Nephron (organoid): ENCODE results near the gene AAMP.
"Not testable (repeated sequence)": the region's sequence is repeated elsewhere in the genome, so short reads cannot be mapped to it uniquely, and the experiment has no call there.

ENCODE experiments used
- H3K27ac Mint-ChIP-seq, 3 experiments: 2 replicates each; pipeline ENCODE4 v1.8.0; 2020; ENCODE audit warnings: mixed read lengths in 3 of 3, mild to moderate bottlenecking in 2 of 3, moderate library complexity in 1 of 3
- H3K27me3 Mint-ChIP-seq: 2 replicates; pipeline ENCODE4 v1.8.0; 2021; ENCODE audit warnings: low read depth, mild to moderate bottlenecking, moderate library complexity, mixed read lengths
- H3K36me3 Mint-ChIP-seq: 2 replicates; pipeline ENCODE4 v1.8.0; 2020; ENCODE audit warnings: low read depth, mixed read lengths
- H3K4me1 Mint-ChIP-seq: 2 replicates; pipeline ENCODE4 v1.8.0; 2020; ENCODE audit warnings: mixed read lengths
- H3K4me3 Mint-ChIP-seq, 3 experiments: 2 replicates each; pipeline ENCODE4 v1.8.0; 2020; ENCODE audit warnings: mild to moderate bottlenecking in 3 of 3, mixed read lengths in 3 of 3, moderate library complexity in 2 of 3
- H3K9me3 Mint-ChIP-seq: 2 replicates; pipeline ENCODE4 v1.8.0; 2020; ENCODE audit warnings: mixed read lengths
- TF ChIP-seq, protein P1 (sequence below), 3 experiments: fragments of 200-600 bp; sonication (generic); IDR thresholded peaks; one replicate each; pipeline ENCODE4 v1.5.0; 2021; ENCODE audit warnings: antibody characterized with exemption in 3 of 3; ENCODE audit not compliant: unreplicated experiment in 3 of 3

Gene AAMP

DNA sequence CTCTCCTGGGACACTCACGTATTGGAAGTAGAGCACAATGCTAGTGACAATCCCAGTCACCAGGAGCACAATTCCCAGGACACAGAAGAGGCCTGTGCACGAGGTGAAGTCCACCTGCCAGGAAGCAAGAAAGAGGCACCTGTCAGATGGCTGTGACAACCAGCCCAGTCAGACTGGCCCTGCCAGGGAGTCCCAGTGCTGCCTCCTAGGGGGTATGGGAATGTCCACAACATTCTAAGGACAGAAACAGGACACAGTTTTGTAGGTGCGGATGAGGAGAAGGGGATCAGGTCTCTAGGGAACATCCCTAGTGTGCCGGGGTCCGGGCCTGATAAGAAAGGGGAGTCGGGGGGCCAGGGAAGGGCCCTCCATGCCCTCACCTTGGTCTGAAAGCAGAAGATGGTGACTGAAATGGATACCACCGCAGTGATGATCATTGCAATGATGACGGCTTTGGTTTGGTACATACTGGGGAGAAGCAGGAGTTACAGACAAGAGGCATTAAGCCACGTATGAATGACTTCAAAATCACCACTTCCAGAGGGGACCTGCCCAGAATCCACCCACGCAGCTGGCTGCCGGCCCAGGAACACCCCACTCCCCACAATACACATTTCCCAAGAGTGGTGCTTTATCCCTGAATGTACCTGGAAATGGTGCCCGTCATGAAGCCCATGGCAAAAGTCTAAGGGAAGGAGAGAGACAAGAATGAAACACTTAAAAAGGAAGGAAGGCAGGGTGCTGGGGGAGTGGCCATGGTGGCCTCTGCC is 7.2 kb upstream of the AAMP start:
- TF ChIP-seq, protein P1, sequence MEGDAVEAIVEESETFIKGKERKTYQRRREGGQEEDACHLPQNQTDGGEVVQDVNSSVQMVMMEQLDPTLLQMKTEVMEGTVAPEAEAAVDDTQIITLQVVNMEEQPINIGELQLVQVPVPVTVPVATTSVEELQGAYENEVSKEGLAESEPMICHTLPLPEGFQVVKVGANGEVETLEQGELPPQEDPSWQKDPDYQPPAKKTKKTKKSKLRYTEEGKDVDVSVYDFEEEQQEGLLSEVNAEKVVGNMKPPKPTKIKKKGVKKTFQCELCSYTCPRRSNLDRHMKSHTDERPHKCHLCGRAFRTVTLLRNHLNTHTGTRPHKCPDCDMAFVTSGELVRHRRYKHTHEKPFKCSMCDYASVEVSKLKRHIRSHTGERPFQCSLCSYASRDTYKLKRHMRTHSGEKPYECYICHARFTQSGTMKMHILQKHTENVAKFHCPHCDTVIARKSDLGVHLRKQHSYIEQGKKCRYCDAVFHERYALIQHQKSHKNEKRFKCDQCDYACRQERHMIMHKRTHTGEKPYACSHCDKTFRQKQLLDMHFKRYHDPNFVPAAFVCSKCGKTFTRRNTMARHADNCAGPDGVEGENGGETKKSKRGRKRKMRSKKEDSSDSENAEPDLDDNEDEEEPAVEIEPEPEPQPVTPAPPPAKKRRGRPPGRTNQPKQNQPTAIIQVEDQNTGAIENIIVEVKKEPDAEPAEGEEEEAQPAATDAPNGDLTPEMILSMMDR (IDR thresholded peaks at IDR 0.05; ENCODE audit: unreplicated experiment in 3 of 3), result no peak
- Mint-ChIP-seq H3K36me3 (peaks cover 26% of the 10 kb centered on the region), H3K27ac (no peak overlapping the region), H3K4me3 (no peak overlapping the region), H3K27me3 (no peaks in the 10 kb centered on the region), H3K4me1 (peaks cover 13% of the 10 kb centered on the region), H3K9me3 (no peaks in the 10 kb centered on the region)

- Mint-ChIP-seq H3K27ac (no peak overlapping the region), H3K36me3 (peaks cover 26% of the 10 kb centered on the region), H3K4me3 (no peak overlapping the region), H3K4me1 (peaks cover 21% of the 10 kb centered on the region), H3K27me3 (no peaks in the 10 kb centered on the region), H3K9me3 (no peaks in the 10 kb centered on the region)
- TF ChIP-seq, protein P1 (IDR thresholded peaks at IDR 0.05; ENCODE audit: unreplicated experiment in 3 of 3), result no peak
Measured at GRCh38 chr2:218275371-218276072, 5.6 kb upstream of the AAMP start.

- Mint-ChIP-seq H3K36me3 (peaks cover 26% of the 10 kb centered on the region), H3K4me3 (no peak overlapping the region), H3K9me3 (no peaks in the 10 kb centered on the region), H3K27ac (no peak overlapping the region), H3K27me3 (no peaks in the 10 kb centered on the region), H3K4me1 (peaks cover 21% of the 10 kb centered on the region)
- TF ChIP-seq, protein P1 (IDR thresholded peaks at IDR 0.05; ENCODE audit: unreplicated experiment in 3 of 3), result no peak
Measured at GRCh38 chr2:218274586-218274985, 4.6 kb upstream of the AAMP start.

DNA sequence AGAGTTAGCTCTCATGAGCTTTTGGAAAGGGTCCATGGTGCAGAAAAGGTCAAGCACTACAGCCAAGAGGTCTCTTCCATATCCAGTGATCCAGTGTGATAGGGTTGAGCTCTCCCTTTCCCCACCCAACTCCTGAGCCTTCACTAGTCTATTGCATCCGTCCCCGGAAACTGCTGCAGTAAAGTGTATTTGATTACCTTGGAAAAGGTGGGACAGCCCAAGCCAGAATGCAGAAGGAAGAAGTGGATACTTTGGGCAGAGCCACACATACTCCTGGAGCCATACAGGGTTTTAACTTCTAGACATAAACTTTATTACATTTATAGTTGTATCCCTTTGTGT is 3.9 kb upstream of the AAMP start:
- Mint-ChIP-seq H3K4me3 (peak overlapping the region in 1 of 3 experiments; percentile 53), H3K27ac (no peak overlapping the region), H3K9me3 (no peaks in the 10 kb centered on the region), H3K36me3 (peaks cover 30% of the 10 kb centered on the region), H3K27me3 (no peaks in the 10 kb centered on the region), H3K4me1 (peaks cover 27% of the 10 kb centered on the region)
- TF ChIP-seq, protein P1 (IDR thresholded peaks at IDR 0.05; ENCODE audit: unreplicated experiment in 3 of 3), result no peak

- not testable (repeated sequence) for H3K9me3 Mint-ChIP-seq, H3K27ac Mint-ChIP-seq, H3K27me3 Mint-ChIP-seq
- Mint-ChIP-seq H3K4me3 (peak overlapping the region in 1 of 3 experiments; percentile 53), H3K36me3 (peaks cover 30% of the 10 kb centered on the region), H3K4me1 (peaks cover 27% of the 10 kb centered on the region)
Measured at GRCh38 chr2:218273214-218273907, 3.4 kb upstream of the AAMP start.

DNA sequence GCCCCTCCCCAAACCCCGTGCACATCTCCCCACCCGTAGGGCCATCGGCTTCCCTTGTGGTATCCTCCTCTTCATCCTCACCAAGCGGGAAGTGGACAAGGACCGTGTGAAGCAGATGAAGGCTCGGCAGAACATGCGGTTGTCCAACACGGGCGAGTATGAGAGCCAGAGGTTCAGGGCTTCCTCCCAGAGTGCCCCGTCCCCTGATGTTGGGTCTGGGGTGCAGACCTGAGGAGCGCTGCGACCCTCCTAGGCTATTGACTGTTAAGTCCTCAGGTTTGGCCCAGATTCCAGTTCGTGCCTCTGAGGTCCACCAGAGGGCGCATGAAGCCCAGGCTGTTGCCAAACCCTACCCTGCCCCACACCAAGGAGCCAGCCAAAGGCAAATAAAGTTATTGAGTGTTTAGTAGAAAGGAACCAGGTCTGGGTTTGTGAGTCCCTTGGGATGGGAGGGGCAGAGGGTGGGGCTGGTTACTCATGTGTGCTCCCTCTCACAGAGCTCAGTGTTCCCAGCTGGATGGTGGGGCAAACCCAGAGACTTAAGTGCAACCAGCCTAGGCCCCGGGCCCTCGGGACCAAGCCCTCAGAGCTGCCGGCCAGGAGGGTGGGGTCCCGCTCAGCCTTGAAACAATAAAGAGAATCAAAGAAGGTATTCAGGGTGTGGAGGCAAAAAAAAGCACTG is 2.7 kb upstream of the AAMP start:
- Mint-ChIP-seq H3K4me1 (peaks cover 27% of the 10 kb centered on the region), H3K9me3 (no peaks in the 10 kb centered on the region), H3K4me3 (peak overlapping the region; percentile 88 to 90 (median 89)), H3K27ac (peak overlapping the region in 1 of 3 experiments; percentile 55), H3K36me3 (peaks cover 30% of the 10 kb centered on the region), H3K27me3 (no peaks in the 10 kb centered on the region)
- TF ChIP-seq, protein P1 (IDR thresholded peaks at IDR 0.05; ENCODE audit: unreplicated experiment in 3 of 3), result peak; percentile 80 to 85 (median 84)
